ENCODE results near the gene HES1. TPM values are rescaled to one million over a fixed set of nuclear protein-coding genes. Genes with fewer than 3 reads are reported as not detected.

HES1 gene
- total and polyA plus RNA-seq, 2 experiments from 2014 or later = 42.7 to 60.8 TPM

- H3K27me3 ChIP-seq (ENCODE audit: insufficient read depth) = no peaks in the 10 kb centered on the region
- H3K4me3 Mint-ChIP-seq = no peak overlapping the region
- H3K4me1 Mint-ChIP-seq = peaks cover 60% of the 10 kb centered on the region
Measured at GRCh38 chr3:194163697-194164096, 27.7 kb downstream of the HES1 start.

More at GRCh38 chr3:194163697-194164096, 27.7 kb downstream of the HES1 start:
- Histone ChIP-seq H3K27ac (ENCODE audit: low read depth) (no peak overlapping the region), H4K20me1 (replicated peaks; ENCODE audit: insufficient read depth) (no peaks in the 10 kb centered on the region), H3K4me3 (no peak overlapping the region), H3F3A (replicated peaks; ENCODE audit: low read depth) (no peaks in the 10 kb centered on the region), H3K36me3 (ENCODE audit: insufficient read depth) (no peaks in the 10 kb centered on the region), H3K9me2 (ENCODE audit: insufficient read depth) (no peaks in the 10 kb centered on the region), H3K79me2 (replicated peaks; ENCODE audit: insufficient read depth) (no peaks in the 10 kb centered on the region), H3K4me2 (no peak overlapping the region), H3K4me1 (ENCODE audit: insufficient read depth) (peaks cover 15% of the 10 kb centered on the region), H2AFZ (no peak overlapping the region)
- H3K36me3 Mint-ChIP-seq (ENCODE audit: low read depth) = no peaks in the 10 kb centered on the region
- H3K27ac Mint-ChIP-seq = no peak overlapping the region
- H3K9me3 Mint-ChIP-seq = no peaks in the 10 kb centered on the region
- H3K27me3 Mint-ChIP-seq (ENCODE audit: insufficient read depth, low read depth, poor library complexity) = peaks cover 10% of the 10 kb centered on the region
- TF ChIP-seq EZH2 (IDR thresholded peaks at IDR 0.05; ENCODE audit: low read depth, unreplicated experiment) = no peak
- TF ChIP-seq, protein P1, sequence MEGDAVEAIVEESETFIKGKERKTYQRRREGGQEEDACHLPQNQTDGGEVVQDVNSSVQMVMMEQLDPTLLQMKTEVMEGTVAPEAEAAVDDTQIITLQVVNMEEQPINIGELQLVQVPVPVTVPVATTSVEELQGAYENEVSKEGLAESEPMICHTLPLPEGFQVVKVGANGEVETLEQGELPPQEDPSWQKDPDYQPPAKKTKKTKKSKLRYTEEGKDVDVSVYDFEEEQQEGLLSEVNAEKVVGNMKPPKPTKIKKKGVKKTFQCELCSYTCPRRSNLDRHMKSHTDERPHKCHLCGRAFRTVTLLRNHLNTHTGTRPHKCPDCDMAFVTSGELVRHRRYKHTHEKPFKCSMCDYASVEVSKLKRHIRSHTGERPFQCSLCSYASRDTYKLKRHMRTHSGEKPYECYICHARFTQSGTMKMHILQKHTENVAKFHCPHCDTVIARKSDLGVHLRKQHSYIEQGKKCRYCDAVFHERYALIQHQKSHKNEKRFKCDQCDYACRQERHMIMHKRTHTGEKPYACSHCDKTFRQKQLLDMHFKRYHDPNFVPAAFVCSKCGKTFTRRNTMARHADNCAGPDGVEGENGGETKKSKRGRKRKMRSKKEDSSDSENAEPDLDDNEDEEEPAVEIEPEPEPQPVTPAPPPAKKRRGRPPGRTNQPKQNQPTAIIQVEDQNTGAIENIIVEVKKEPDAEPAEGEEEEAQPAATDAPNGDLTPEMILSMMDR (conservative IDR thresholded peaks at IDR 0.05; ENCODE audit: low read depth in 2 of 2) = no peak
- no peak for TF ChIP-seq NANOG (IDR thresholded peaks at IDR 0.05; ENCODE audit: borderline replicate concordance)
- no peak for TF ChIP-seq POLR2AphosphoS5 (IDR thresholded peaks at IDR 0.05; ENCODE audit: low read depth)
- no peak for TF ChIP-seq ZNF331 (CRISPR knock-in tag; IDR thresholded peaks at IDR 0.05; ENCODE audit: low read depth)
- no peak for TF ChIP-seq STAT1 (IDR thresholded peaks at IDR 0.05; ENCODE audit: unreplicated experiment)
- no peak for TF ChIP-seq ZNF462 (CRISPR knock-in tag; IDR thresholded peaks at IDR 0.05)
- no peak for TF ChIP-seq EZH2phosphoT487 (IDR thresholded peaks at IDR 0.05; ENCODE audit: unreplicated experiment)
- TF ChIP-seq ZNF114 (CRISPR knock-in tag; IDR thresholded peaks at IDR 0.05) = no peak
- TF ChIP-seq ETS1 (IDR thresholded peaks at IDR 0.05) = no peak
- TF ChIP-seq JUNB (IDR thresholded peaks at IDR 0.05; ENCODE audit: unreplicated experiment) = no peak
- no peak for TF ChIP-seq REST (IDR thresholded peaks at IDR 0.05; ENCODE audit: unreplicated experiment)
- TF ChIP-seq CREB1 (CRISPR knock-in tag; IDR thresholded peaks at IDR 0.05; ENCODE audit: low read depth) = no peak
- peak; percentile 50 for DNase-seq (ENCODE audit: low spot score)
- peak; percentile 10; the same call in 2 of the 3 replicates for ATAC-seq
